GM12878 (cell line): ENCODE measurements around the gene CD84. TPM values are rescaled to one million over a fixed set of nuclear protein-coding genes. Genes with fewer than 3 reads are reported as not detected.

Experiments used
- ATAC-seq: fragments of 200-7000 bp; cut with Tn5 transposase; 3 replicates; pipeline ENCODE4 v1.9.1; 2020; ENCODE audit warnings: mild to moderate bottlenecking, moderate library complexity
- BruUV-seq: library from RNA; stranded (reverse); fragments of 400-500 nt; replicated peaks from 2 replicates; lab custom pipeline; 2021; lab: Mats Ljungman, UMichigan
- CTCF ChIA-PET: fragments of 300-600 bp; sonication (Branson Sonifier 250); formaldehyde crosslinking; extraction: SDS; loops from one replicate; lab custom pipeline; 2021; ENCODE audit warnings: inconsistent platforms; lab: Yijun Ruan, JAX
- POLR2A ChIA-PET: fragments of 350-600 bp; formaldehyde crosslinking; extraction: SDS; loops from one replicate; lab custom pipeline; 2021; ENCODE audit warnings: inconsistent platforms; lab: Charles Lee
- RAD21 ChIA-PET: fragments of 300-600 bp; sonication (Branson Sonifier 250); formaldehyde crosslinking; loops from one replicate; lab custom pipeline; 2023; ENCODE audit warnings: antibody characterized with exemption; ENCODE audit not compliant: unreplicated experiment; lab: Charles Lee
- SMC1A ChIA-PET: fragments of 300-600 bp; sonication (Branson Sonifier 250); formaldehyde crosslinking; loops from one replicate; lab custom pipeline; 2023; ENCODE audit not compliant: unreplicated experiment, uncharacterized antibody; lab: Charles Lee
- DNase-seq: peaks from one replicate; pipeline ENCODE4 v3.0.0-alpha.2; 2011; ENCODE audit warnings: low read depth, low spot score
- FAIRE-seq: peaks from 3 replicates; lab custom pipeline; 2011; peaks lifted over from hg19 to GRCh38; lab: Jason Lieb, UNC
- H2AFZ ChIP-seq: 2 replicates; pipeline ENCODE4 v1.6.0; 2011; ENCODE audit warnings: low read depth, low read length, control low read depth; ENCODE audit not compliant: control insufficient read depth
- H3K27ac ChIP-seq: 2 replicates; pipeline ENCODE4 v1.5.1; 2011; ENCODE audit warnings: control low read depth; ENCODE audit not compliant: control insufficient read depth, insufficient read depth
- H3K27me3 ChIP-seq, 2 experiments: replicated peaks in 1 of 2; 2 replicates each; pipeline versions ENCODE4 v1.6.0 to v1.6.1; 2011; ENCODE audit warnings: low read length in 1 of 2; ENCODE audit not compliant: control insufficient read depth in 2 of 2, insufficient read depth in 2 of 2
- H3K36me3 ChIP-seq, 2 experiments: 2 replicates each; pipeline ENCODE4 v1.5.1; 2011; ENCODE audit warnings: low read length in 1 of 2; ENCODE audit not compliant: control insufficient read depth in 2 of 2, insufficient read depth in 2 of 2
- H3K4me1 ChIP-seq: 2 replicates; pipeline ENCODE4 v1.6.1; 2011; ENCODE audit warnings: mild to moderate bottlenecking, low read length, moderate library complexity, mixed read lengths; ENCODE audit not compliant: control insufficient read depth, insufficient read depth
- H3K4me2 ChIP-seq: 2 replicates; pipeline ENCODE4 v1.6.0; 2011; ENCODE audit warnings: control low read depth; ENCODE audit not compliant: control insufficient read depth, insufficient read depth
- H3K4me3 ChIP-seq: fragments of 200-600 bp; sonication (generic); 2 replicates; pipeline ENCODE4 v1.5.1; 2016
- H3K79me2 ChIP-seq: 2 replicates; pipeline ENCODE4 v1.6.0; 2011; ENCODE audit warnings: low read length; ENCODE audit not compliant: control insufficient read depth, insufficient read depth
- H3K9ac ChIP-seq: 2 replicates; pipeline ENCODE4 v1.8.0; 2011; ENCODE audit warnings: low read length, control low read depth, mixed read lengths; ENCODE audit not compliant: control insufficient read depth, insufficient read depth
- H3K9me3 ChIP-seq: replicated peaks from 3 replicates; pipeline ENCODE4 v1.5.1; 2011; ENCODE audit warnings: mild to moderate bottlenecking, low read length; ENCODE audit not compliant: control insufficient read depth, insufficient read depth
- H4K20me1 ChIP-seq: 2 replicates; pipeline ENCODE4 v1.6.0; 2011; ENCODE audit not compliant: control insufficient read depth, insufficient read depth
- BRCA1 ChIP-seq: IDR thresholded peaks from 2 replicates; pipeline ENCODE4 v1.6.1; 2011; ENCODE audit warnings: low read depth, low read length, improper control_type of control experiment
- NRF1 ChIP-seq: conservative IDR thresholded peaks from 2 replicates; pipeline ENCODE4 v1.6.1; 2011; ENCODE audit warnings: mild to moderate bottlenecking, low read depth, low read length, improper control_type of control experiment
- PAX5 ChIP-seq: IDR thresholded peaks from 2 replicates; pipeline ENCODE4 v1.6.1; 2011; ENCODE audit warnings: low read depth, low read length, borderline replicate concordance
- RELA ChIP-seq: fragments of 450-650 bp; IDR thresholded peaks from 2 replicates; pipeline ENCODE4 v1.8.0; 2014; ENCODE audit warnings: borderline replicate concordance; ENCODE audit not compliant: partially characterized antibody
- SMAD5 ChIP-seq: IDR thresholded peaks from 2 replicates; pipeline ENCODE4 v1.6.1; 2016; ENCODE audit warnings: antibody characterized with exemption, low read depth
- ZNF274 ChIP-seq: IDR thresholded peaks from one replicate; pipeline ENCODE4 v1.8.0; 2011; ENCODE audit not compliant: insufficient read length, insufficient read depth
- WGBS: methylation state at CpG from one replicate; pipeline ENCODE4 v1.1.6; 2016; ENCODE audit warnings: low lambda C conversion rate; ENCODE audit not compliant: insufficient replicate concordance, insufficient coverage; ENCODE audit errors: missing lambda C conversion rate; 5-methylcytosine and 5-hydroxymethylcytosine counted together
- in situ Hi-C: fragments of 300-500 bp; cut with MboI; formaldehyde crosslinking; loops from 9 replicates; pipeline ENCODE4 v1.14.3; 2018; ENCODE audit warnings: mixed read lengths
- intact Hi-C: fragments of 100-400 bp; cut with micrococcal nuclease; formaldehyde crosslinking; loops from one replicate; pipeline ENCODE4 v1.14.2; 2022; ENCODE audit not compliant: unreplicated experiment
- polyA plus RNA-seq, 11 experiments: library from polyadenylated mRNA; depleted of rRNA in 4 of 11; unstranded in 6 of 11; stranded (reverse) in 5 of 11; fragments of >200 nt; fragmentation: Nextera tagmentation in 4 of 11; fragmentation: Illumina TruSeq in 1 of 11; extraction: Ambion mirVana in 4 of 11; extraction: Trizol in 1 of 11; gene quantifications; 1 replicate in 1 of 11; 2 replicates in 10 of 11; pipeline versions ENCODE4 v1.2.1 to v1.2.3, GENCODE V29; 2011 to 2016; ENCODE audit warnings: inconsistent platforms in 2 of 11, missing spikeins in 2 of 11, low read depth in 1 of 11
- total RNA-seq, 4 experiments: library from RNA; depleted of rRNA in 3 of 4; stranded (reverse); fragments of >200 nt in 3 of 4; fragmentation: Illumina TruSeq in 1 of 4; extraction: Trizol in 1 of 4; gene quantifications; 2 replicates each; pipeline versions ENCODE4 v1.2.1 to v1.2.3, GENCODE V29; 2013 to 2021

Gene CD84
- total and polyA plus RNA-seq, 10 of the 15 experiments (the other 5 are each of a cell fraction or from before 2014, with no cell fraction given) = 3.4 to 20.3 (median 11.7) TPM

DNA sequence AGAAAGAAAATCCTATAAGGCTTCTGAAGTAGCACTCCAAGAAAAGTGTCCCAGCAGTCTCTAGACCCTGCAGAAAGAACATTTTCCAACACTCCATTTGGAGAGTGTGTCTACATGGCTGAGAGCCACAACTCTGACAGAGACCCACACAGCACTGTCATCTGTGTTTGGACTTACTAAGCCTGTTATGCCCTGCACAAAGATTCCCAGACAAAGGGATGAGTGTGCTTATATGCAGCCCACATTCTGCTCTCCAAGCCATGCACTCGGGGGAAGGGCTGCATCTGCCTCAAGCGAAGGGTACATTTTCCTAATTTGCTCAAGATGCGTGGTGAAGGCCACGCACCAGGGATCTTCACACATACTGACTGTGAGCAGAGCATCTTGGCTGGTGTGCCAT lies 31.9 kb downstream of the CD84 start:
- FAIRE-seq = no peak
- H3K27ac ChIP-seq = peak overlapping the region; percentile 98
- no TSS peak for BruUV-seq

DNA sequence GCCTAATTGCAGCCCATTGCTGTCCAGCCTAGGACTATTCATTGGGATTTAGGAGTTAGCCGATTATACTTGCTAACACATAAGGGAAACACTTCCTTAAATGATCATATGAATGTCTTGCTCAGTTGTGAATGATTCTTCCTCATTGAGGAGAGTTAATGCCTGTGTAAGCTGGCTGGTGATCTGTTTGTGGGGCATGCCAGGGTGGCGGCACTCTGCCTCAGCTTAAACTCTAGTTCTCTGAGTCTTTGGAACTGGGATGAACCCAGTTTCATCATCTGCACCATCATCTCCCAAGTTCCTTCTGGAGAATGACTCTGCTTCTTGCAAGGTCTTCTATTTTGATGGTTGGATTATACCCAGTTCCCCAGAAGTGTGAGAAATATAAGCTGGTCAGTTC lies 32.4 kb downstream of the CD84 start:
- intact Hi-C loops = loop anchor here (5.0 kb wide), 1 partner anchor 95 kb away; no protein-coding TSS in a partner anchor
- no TSS peak for BruUV-seq
- RAD21 ChIA-PET = interaction anchor here (0.9 to 17.2 kb wide), 10 partner anchors 10 to 444 kb away, joined by 3 to 292 read pairs (median 22); partner anchors contain the start of genes CD84 and SLAMF6

More for the DNA sequence above, 31.9 kb downstream of the CD84 start:
- CTCF ChIA-PET = interaction anchor here (1.0 to 19.8 kb wide), 6 partner anchors 8 to 193 kb away, joined by 3 to 355 read pairs (median 70); partner anchors contain the start of gene CD84
- H3K4me2 ChIP-seq = peak overlapping the region; percentile 3; the same call in 1 of the 2 replicates
- TF ChIP-seq SMAD5 = 0 out of 2 replicates have a peak, but pooled peaks have one; percentile 20
- TF ChIP-seq RELA = peak; percentile 17
- TF ChIP-seq NRF1 = no peak
- peak; percentile 49; the same call in 1 of the 2 replicates for TF ChIP-seq PAX5
- peaks cover 2 to 19% of the 10 kb centered on the region in 2 experiments; a peak in 2 of 4 replicates for H3K36me3 ChIP-seq
- H3K4me1 ChIP-seq = peaks cover 55% of the 10 kb centered on the region
- no peaks in the 10 kb centered on the region for H3K27me3 ChIP-seq
- 4% methylated on average over 4 of the region's 4 CpGs for WGBS
- no peaks in the 10 kb centered on the region for H3K79me2 ChIP-seq
- SMC1A ChIA-PET = interaction anchor here (0.8 to 23.5 kb wide), 17 partner anchors 8 to 171 kb away, joined by 3 to 735 read pairs (median 6); partner anchors contain the start of genes CD84, SLAMF1 and SLAMF6
- intact Hi-C loops (loop anchor here (5.0 kb wide), 1 partner anchor 95 kb away; no protein-coding TSS in a partner anchor), in situ Hi-C loops (loop anchor here (5.0 kb wide), 2 partner anchors 60 to 115 kb away; no protein-coding TSS in a partner anchor)
- ATAC-seq = no peak
- H3K9me3 ChIP-seq = no peaks in the 10 kb centered on the region
- no peak overlapping the region for H3K4me3 ChIP-seq
- H3K9ac ChIP-seq = peak overlapping the region; percentile 62; the same call in 1 of the 2 replicates
- POLR2A ChIA-PET = interaction anchor here (0.6 to 4.5 kb wide), 15 partner anchors 8 to 117 kb away, joined by 3 to 76 read pairs (median 7); partner anchors contain the start of genes CD84 and SLAMF6
- no peak for DNase-seq
- RAD21 ChIA-PET = interaction anchor here (0.8 to 17.2 kb wide), 21 partner anchors 7 to 196 kb away, joined by 3 to 292 read pairs (median 9); partner anchors contain the start of genes CD84, SLAMF1 and SLAMF6
- H2AFZ ChIP-seq = no peak overlapping the region; the same call in 1 of the 2 replicates
- H4K20me1 ChIP-seq = no peaks in the 10 kb centered on the region

More for the DNA sequence above, 32.4 kb downstream of the CD84 start:
- Histone ChIP-seq H3K79me2 (no peaks in the 10 kb centered on the region), H2AFZ (peak overlapping the region; percentile 26), H3K4me3 (no peak overlapping the region), H3K9me3 (no peaks in the 10 kb centered on the region), H3K9ac (no peak overlapping the region), H3K4me2 (no peak overlapping the region), H3K4me1 (peaks cover 54% of the 10 kb centered on the region), H4K20me1 (no peaks in the 10 kb centered on the region), H3K36me3 (peaks cover 2 to 19% of the 10 kb centered on the region in 2 experiments; a peak in 2 of 4 replicates), H3K27ac (peak overlapping the region; percentile 98), H3K27me3 (no peaks in the 10 kb centered on the region)
- WGBS = 74% methylated on average over 2 of the region's 2 CpGs
- SMC1A ChIA-PET = interaction anchor here (0.6 to 23.5 kb wide), 10 partner anchors 20 to 171 kb away, joined by 3 to 735 read pairs (median 5); partner anchors contain the start of genes CD84 and SLAMF6
- in situ Hi-C loops = loop anchor here (5.0 kb wide), 2 partner anchors 60 to 115 kb away; no protein-coding TSS in a partner anchor
- CTCF ChIA-PET = interaction anchor here (11.9 to 19.8 kb wide), 3 partner anchors 29 to 116 kb away, joined by 121 to 355 read pairs (median 153); partner anchors contain the start of gene CD84
- TF ChIP-seq BRCA1 (no peak), ZNF274 (no peak)
- FAIRE-seq = no peak
- DNase-seq = no peak
- no peak for ATAC-seq
- POLR2A ChIA-PET = interaction anchor here (0.6 to 4.5 kb wide), 7 partner anchors 21 to 116 kb away, joined by 3 to 76 read pairs (median 5); partner anchors contain the start of gene CD84
